Measurements from ENCODE around the gene CCSER1.
A peak's percentile ranks its signal among the peaks of the same experiment; 100 is the strongest.
"Not testable (repeated sequence)": the region's sequence is repeated elsewhere in the genome, so short reads cannot be mapped to it uniquely, and the experiment has no call there.

CCSER1 gene

DNA sequence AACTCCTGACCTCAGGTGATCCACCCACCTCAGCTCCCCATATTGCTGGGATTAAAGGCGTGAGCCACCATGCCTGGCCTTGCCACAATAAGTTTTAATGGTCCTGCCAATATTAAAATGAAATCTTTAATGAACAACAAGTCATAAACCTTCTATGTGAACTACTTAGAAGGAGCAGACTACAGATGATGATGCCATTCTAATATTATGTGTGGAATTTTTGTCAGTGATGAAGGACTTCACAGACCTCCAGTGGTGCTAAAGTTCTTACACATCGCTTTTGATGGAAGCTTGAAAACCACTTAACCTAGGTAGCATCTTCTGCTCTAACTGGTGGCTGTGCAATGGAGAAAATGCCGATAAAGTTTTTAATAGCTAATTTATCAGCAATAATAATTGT lies 331.4 kb downstream of the CCSER1 start:
- H3K9me3 ChIP-seq (replicated peaks in 1 of 11), result peaks cover 15 to 34% (median 22%) of the 10 kb centered on the region in 11 experiments; a peak in 21 of 22 replicates
- H3K27ac ChIP-seq, result no peak overlapping the region
- no peak overlapping the region for H3K4me2 ChIP-seq
- H3K4me3 ChIP-seq, result no peak overlapping the region
- H4K20me1 ChIP-seq, result no peaks in the 10 kb centered on the region
- no peak overlapping the region for H3K9ac ChIP-seq
- H3K36me3 ChIP-seq, result no peaks in the 10 kb centered on the region
- no peaks in the 10 kb centered on the region for H3K27me3 ChIP-seq
- no peaks in the 10 kb centered on the region for H3K4me1 ChIP-seq
- TF ChIP-seq Cebpa-rat (IDR thresholded peaks at IDR 0.05), result no peak

DNA sequence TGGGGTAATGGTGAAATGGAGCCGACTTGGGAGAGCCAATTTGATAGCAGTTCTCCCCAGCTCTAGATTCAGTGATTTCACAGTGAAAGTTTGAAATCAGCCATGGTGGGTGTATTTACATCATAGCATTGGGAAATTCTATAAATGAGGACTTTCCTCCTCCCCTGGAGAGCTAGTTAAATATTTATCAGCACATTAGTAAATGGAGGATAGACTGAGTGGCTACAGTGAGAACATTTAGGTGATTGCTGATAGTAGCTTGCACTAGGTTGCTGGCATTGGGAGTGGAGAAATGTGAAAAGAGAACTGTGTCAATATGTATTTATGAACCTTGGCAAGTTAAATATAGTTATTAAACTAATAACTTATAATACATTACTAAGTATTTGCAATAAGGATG lies 347.3 kb downstream of the CCSER1 start:
- Histone ChIP-seq H3K4me3 (no peak overlapping the region), H3K9me3 (replicated peaks in 1 of 11) (no peaks in the 10 kb centered on the region), H3K27me3 (no peaks in the 10 kb centered on the region), H3K9ac (no peak overlapping the region), H3K27ac (no peak overlapping the region), H3K36me3 (no peaks in the 10 kb centered on the region), H3K4me1 (no peaks in the 10 kb centered on the region), H4K20me1 (no peaks in the 10 kb centered on the region), H3K4me2 (no peak overlapping the region)
- no peak for TF ChIP-seq Cebpa-rat (IDR thresholded peaks at IDR 0.05)

DNA sequence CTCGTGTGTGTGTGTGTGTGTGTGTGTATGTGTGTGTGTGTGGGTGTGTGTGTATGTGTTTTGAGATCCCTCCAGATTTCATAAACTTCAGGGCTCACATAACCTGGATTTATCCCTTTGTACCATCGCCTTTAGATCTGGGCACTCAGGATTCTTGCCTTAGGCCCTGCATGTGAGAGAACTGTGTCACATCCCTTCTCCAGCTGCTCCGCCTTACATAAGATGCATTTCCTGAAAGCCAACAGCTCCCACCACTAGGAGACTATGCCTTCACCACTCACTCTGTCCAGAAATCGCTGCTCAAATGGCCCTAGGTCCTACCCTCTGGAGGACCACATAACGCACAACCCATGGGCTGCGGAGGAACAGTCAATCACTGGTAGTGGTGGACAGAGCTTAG lies 348.8 kb downstream of the CCSER1 start:
- Histone ChIP-seq H3K27me3 (no peaks in the 10 kb centered on the region), H3K9me3 (replicated peaks in 1 of 11) (peaks cover 0 to 6% (median 0%) of the 10 kb centered on the region in 11 experiments; a peak in 1 of 22 replicates), H3K9ac (no peak overlapping the region), H3K4me1 (no peaks in the 10 kb centered on the region), H4K20me1 (no peaks in the 10 kb centered on the region), H3K4me3 (no peak overlapping the region), H3K27ac (no peak overlapping the region), H3K36me3 (no peaks in the 10 kb centered on the region), H3K4me2 (no peak overlapping the region)
- no peak for TF ChIP-seq Cebpa-rat (IDR thresholded peaks at IDR 0.05)

DNA sequence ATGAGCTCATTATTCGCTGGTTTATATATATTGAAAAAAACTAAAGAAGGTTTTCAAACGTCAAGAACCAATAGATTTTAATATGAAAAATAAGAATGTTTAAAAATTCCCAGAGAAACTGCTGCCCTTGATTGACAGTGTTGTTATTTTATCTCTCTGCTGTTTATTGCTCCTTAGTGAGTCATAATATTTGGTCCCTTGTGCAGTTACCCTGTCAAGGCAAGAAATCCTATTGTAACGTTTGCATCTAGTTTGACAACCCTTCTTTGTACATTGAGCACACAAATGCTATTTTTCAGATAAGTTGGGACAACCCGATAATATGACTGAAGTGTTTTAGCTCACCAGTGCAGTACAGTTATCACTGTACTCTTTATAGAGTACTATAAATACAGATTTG lies 349.4 kb downstream of the CCSER1 start:
- Histone ChIP-seq H4K20me1 (no peaks in the 10 kb centered on the region), H3K9me3 (replicated peaks in 1 of 11) (peaks cover 0 to 6% (median 0%) of the 10 kb centered on the region in 11 experiments; a peak in 1 of 22 replicates), H3K27me3 (no peaks in the 10 kb centered on the region), H3K27ac (no peak overlapping the region), H3K9ac (no peak overlapping the region), H3K4me2 (no peak overlapping the region), H3K4me1 (no peaks in the 10 kb centered on the region), H3K36me3 (no peaks in the 10 kb centered on the region), H3K4me3 (no peak overlapping the region)
- TF ChIP-seq Cebpa-rat (IDR thresholded peaks at IDR 0.05), result no peak

DNA sequence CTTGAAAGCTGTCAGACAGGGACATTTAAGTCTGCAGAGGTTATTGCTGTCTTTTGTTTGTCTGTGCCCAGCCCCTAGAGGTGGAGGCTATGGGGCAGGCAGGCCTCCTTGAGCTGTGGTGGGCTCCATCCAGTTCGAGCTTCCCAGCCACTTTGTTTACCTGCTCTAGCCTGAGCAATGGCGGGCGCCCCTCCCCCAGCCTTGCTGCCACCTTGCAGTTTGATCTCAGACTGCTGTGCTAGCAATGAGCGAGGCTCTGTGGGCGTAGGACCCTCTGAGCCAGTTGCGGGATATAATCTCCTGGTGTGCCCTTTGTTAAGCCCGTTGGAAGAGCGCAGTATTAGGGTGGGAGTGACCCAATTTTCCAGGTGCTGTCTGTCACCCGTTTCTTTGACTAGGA lies 357.7 kb downstream of the CCSER1 start:
- not testable (repeated sequence) for H4K20me1 ChIP-seq, H3K4me3 ChIP-seq, H3K36me3 ChIP-seq, H3K27ac ChIP-seq, H3K27me3 ChIP-seq, H3K9ac ChIP-seq
- H3K4me2 ChIP-seq, result peak overlapping the region in 3 of 11 experiments; percentile 3 to 23 (median 12); a peak in 3 of 22 replicates
- H3K4me1 ChIP-seq, result peaks cover 0 to 10% (median 0%) of the 10 kb centered on the region in 10 experiments; a peak in 5 of 20 replicates
- H3K9me3 ChIP-seq (replicated peaks in 1 of 11), result peaks cover 3 to 22% (median 15%) of the 10 kb centered on the region in 11 experiments; a peak in 19 of 22 replicates

DNA sequence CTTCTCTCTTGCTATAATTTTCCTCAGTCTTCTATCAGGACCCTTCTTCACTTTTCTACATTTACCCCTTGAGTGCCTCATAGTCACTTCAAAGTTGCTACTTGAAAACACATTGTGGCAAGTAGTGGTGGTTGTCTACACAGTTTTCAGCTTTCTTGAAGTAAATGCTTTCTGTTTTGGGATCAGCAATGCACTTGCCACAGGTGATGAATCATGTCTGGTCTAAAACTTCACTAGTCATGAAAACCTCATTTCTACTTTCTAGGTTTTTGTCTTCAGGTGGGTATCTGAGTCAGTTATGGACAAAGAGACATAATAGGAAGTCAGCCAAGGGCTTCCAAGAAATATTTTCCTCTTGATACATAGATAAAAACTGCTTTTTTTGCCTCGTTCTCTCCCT lies 359.2 kb downstream of the CCSER1 start:
- peaks cover 7 to 19% (median 15%) of the 10 kb centered on the region in 11 experiments; a peak in 18 of 22 replicates for H3K9me3 ChIP-seq (replicated peaks in 1 of 11)
- H4K20me1 ChIP-seq, result no peaks in the 10 kb centered on the region
- no peak overlapping the region for H3K9ac ChIP-seq
- no peak overlapping the region for H3K27ac ChIP-seq
- TF ChIP-seq Cebpa-rat (IDR thresholded peaks at IDR 0.05), result no peak
- H3K36me3 ChIP-seq, result no peaks in the 10 kb centered on the region
- H3K27me3 ChIP-seq, result no peaks in the 10 kb centered on the region
- H3K4me3 ChIP-seq, result no peak overlapping the region
- H3K4me2 ChIP-seq, result no peak overlapping the region
- peaks cover 0 to 10% (median 0%) of the 10 kb centered on the region in 10 experiments; a peak in 5 of 20 replicates for H3K4me1 ChIP-seq

DNA sequence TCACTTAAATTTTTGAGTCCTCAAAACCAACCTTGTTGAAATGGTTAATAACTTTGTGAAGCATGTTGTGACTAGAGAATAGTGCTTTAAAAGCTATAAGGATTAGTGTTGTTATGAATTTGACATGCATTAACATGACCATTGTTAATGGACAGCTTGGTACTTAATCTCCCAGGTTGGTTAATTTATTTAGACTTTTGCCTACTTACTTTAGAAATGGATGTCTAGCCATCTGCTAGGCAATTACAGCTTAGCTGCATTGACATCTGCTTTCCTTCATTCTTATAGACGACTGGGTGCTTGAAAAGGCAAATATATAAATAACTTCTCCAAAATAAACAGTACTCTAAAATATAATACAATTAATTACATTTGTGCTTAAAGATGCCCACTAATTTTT lies 368.0 kb downstream of the CCSER1 start:
- Histone ChIP-seq H3K36me3 (no peaks in the 10 kb centered on the region), H4K20me1 (no peaks in the 10 kb centered on the region), H3K4me1 (peaks cover 0 to 4% (median 0%) of the 10 kb centered on the region in 10 experiments; a peak in 1 of 20 replicates), H3K27ac (no peak overlapping the region), H3K27me3 (no peaks in the 10 kb centered on the region), H3K9ac (no peak overlapping the region), H3K4me3 (no peak overlapping the region), H3K4me2 (no peak overlapping the region), H3K9me3 (replicated peaks in 1 of 11) (peaks cover 0 to 4% (median 0%) of the 10 kb centered on the region in 11 experiments; a peak in 3 of 22 replicates)
- TF ChIP-seq Cebpa-rat (IDR thresholded peaks at IDR 0.05), result no peak

DNA sequence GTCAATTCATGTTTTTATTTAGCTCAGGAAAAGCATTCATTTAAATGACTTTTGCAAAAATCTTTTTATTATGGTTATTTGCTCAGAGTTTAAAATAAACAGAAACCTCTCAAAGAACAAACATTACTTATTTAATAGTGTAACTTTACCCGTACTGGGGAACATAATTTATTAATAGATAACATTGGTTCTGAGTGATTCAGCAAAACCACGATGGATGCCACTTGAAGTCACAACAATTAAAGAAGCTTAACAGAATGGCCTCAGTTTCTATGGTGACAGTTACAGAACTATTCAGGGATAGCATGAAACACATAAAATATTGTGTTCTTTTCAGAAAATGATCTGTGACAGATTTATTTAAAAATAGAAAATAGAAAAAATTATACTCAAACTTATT lies 368.7 kb downstream of the CCSER1 start:
- TF ChIP-seq Cebpa-rat (IDR thresholded peaks at IDR 0.05), result no peak
- H3K4me3 ChIP-seq, result no peak overlapping the region
- peaks cover 0 to 4% (median 0%) of the 10 kb centered on the region in 10 experiments; a peak in 1 of 20 replicates for H3K4me1 ChIP-seq
- no peak overlapping the region for H3K9ac ChIP-seq
- H3K27ac ChIP-seq, result no peak overlapping the region
- H3K4me2 ChIP-seq, result no peak overlapping the region
- no peaks in the 10 kb centered on the region for H3K36me3 ChIP-seq
- peaks cover 0 to 6% (median 0%) of the 10 kb centered on the region in 11 experiments; a peak in 3 of 22 replicates for H3K9me3 ChIP-seq (replicated peaks in 1 of 11)
- no peaks in the 10 kb centered on the region for H3K27me3 ChIP-seq
- H4K20me1 ChIP-seq, result no peaks in the 10 kb centered on the region

DNA sequence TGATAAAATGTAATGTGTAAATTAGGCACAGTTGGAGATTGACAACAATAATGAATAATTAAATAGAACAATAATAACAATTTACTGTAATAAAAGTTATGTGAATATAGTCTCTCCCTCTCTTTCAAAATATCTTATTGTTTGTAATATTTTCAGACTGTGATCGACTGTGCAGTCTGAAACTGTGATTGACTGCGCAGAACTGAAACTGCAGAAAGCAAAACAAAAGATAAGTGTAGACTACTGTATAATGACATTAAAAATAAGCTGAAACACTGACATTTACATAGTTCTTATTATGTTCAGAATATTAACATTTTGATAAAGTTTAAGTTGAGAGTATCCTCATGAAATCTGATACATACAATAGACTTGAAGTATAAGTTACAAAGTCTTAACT lies 371.0 kb downstream of the CCSER1 start:
- no peak overlapping the region for H3K27ac ChIP-seq
- H3K36me3 ChIP-seq, result no peaks in the 10 kb centered on the region
- H3K4me1 ChIP-seq, result peaks cover 0 to 4% (median 0%) of the 10 kb centered on the region in 10 experiments; a peak in 1 of 20 replicates
- no peaks in the 10 kb centered on the region for H3K27me3 ChIP-seq
- H4K20me1 ChIP-seq, result no peaks in the 10 kb centered on the region
- no peak overlapping the region for H3K4me3 ChIP-seq
- TF ChIP-seq Cebpa-rat (IDR thresholded peaks at IDR 0.05), result no peak
- H3K9me3 ChIP-seq (replicated peaks in 1 of 11), result peaks cover 12 to 21% (median 13%) of the 10 kb centered on the region in 11 experiments; a peak in 21 of 22 replicates
- no peak overlapping the region for H3K4me2 ChIP-seq
- no peak overlapping the region for H3K9ac ChIP-seq

DNA sequence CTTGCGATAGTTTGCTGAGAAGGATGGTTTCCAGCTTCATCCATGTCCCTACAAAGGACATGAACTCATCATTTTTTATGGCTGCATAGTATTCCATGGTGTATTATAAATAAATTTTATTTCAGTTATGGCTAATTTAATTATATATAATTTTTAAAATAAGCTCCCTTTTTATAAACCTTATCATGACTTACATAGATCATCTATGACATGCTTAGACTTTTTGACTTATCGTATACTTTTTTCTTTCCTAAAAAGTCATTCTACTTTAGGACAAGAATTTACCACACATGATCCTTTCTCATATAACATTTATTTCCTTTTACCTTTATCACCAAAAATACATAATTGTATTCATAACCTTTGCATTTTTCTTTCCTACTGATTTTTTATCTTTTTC lies 376.5 kb downstream of the CCSER1 start:
- H3K27ac ChIP-seq, result no peak overlapping the region
- H3K4me3 ChIP-seq, result no peak overlapping the region
- no peak overlapping the region for H3K9ac ChIP-seq
- H3K36me3 ChIP-seq, result no peaks in the 10 kb centered on the region
- H3K4me2 ChIP-seq, result no peak overlapping the region
- H3K9me3 ChIP-seq (replicated peaks in 1 of 11), result peaks cover 37 to 52% (median 41%) of the 10 kb centered on the region in 11 experiments
- no peaks in the 10 kb centered on the region for H4K20me1 ChIP-seq
- H3K4me1 ChIP-seq, result no peaks in the 10 kb centered on the region
- no peak for TF ChIP-seq Cebpa-rat (IDR thresholded peaks at IDR 0.05)
- H3K27me3 ChIP-seq, result no peaks in the 10 kb centered on the region

Measured in BLaER1 treated with 17β-estradiol and CSF1 and Interleukin-3, amounts not matched to agents 10 nM and 100 nM (cell line).